Omental fat pad (tissue), 4 donors: ENCODE data around the gene PPP5C. TPM values are rescaled to one million over a fixed set of nuclear protein-coding genes. Genes with fewer than 3 reads are reported as not detected.

Experiments
- ATAC-seq: fragments of 150-250 bp; one replicate; pipeline ENCODE4 v1.9.1; 2016; ENCODE audit warnings: mild to moderate bottlenecking, moderate library complexity; ENCODE audit not compliant: low FRiP score
- DNase-seq: peaks from one replicate; pipeline ENCODE4 v3.0.0-alpha.2; 2019; ENCODE audit warnings: low spot score
- total RNA-seq, 4 donors: library from RNA; depleted of rRNA; stranded (reverse); fragments of >200 nt; gene quantifications; one replicate each; pipeline ENCODE4 v1.1.0, GENCODE V29; 2016
- TF ChIP-seq, protein P1 (sequence below), 3 donors: fragments of 450-650 bp; IDR thresholded peaks; one replicate each; pipeline ENCODE4 v1.5.1; 2016 to 2017; ENCODE audit warnings: antibody characterized with exemption in 3 of 3, mild to moderate bottlenecking in 3 of 3, moderate library complexity in 2 of 3

PPP5C gene, protein sequence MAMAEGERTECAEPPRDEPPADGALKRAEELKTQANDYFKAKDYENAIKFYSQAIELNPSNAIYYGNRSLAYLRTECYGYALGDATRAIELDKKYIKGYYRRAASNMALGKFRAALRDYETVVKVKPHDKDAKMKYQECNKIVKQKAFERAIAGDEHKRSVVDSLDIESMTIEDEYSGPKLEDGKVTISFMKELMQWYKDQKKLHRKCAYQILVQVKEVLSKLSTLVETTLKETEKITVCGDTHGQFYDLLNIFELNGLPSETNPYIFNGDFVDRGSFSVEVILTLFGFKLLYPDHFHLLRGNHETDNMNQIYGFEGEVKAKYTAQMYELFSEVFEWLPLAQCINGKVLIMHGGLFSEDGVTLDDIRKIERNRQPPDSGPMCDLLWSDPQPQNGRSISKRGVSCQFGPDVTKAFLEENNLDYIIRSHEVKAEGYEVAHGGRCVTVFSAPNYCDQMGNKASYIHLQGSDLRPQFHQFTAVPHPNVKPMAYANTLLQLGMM
- total RNA-seq = 10 to 100 TPM; 43.2 to 63.8 (median 49.5) TPM

DNA sequence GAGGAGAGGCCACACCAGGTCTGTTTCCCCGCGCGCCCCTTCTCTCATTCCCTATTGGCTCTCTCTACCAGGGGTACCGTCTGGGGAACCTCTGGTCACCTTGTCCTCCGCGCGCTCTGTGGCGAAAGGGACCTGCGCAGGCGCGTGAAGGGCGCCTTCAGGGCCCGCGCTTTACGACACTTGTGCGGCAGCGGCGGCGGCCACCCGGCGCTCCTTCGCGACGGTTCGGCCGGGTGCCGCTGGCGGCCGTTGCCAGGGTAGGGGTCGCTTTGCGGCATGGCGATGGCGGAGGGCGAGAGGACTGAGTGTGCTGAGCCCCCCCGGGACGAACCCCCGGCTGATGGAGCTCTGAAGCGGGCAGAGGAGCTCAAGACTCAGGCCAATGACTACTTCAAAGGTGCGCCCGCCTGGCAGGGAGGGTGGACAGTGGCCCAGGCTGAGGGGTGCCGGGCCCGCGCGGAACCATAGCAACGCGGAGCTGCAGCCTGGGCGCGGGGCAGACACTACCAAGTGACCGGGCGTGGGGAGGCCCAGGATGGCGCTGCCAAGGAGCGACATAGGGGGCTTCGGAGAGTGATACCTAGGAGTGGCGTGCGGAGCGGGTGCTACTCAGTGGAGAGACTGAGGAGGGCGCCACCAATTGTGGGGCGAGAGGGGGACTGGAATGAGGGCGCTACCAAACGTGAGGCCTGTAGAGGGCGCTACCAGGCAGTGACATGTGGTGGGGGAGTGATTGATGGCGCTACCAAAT is at the start of gene PPP5C:
PPP5C (plus strand) TSS at position 267 of the 751 bp plus-strand sequence; CDS start at position 277, 10 bp downstream.
- TF ChIP-seq, protein P1, sequence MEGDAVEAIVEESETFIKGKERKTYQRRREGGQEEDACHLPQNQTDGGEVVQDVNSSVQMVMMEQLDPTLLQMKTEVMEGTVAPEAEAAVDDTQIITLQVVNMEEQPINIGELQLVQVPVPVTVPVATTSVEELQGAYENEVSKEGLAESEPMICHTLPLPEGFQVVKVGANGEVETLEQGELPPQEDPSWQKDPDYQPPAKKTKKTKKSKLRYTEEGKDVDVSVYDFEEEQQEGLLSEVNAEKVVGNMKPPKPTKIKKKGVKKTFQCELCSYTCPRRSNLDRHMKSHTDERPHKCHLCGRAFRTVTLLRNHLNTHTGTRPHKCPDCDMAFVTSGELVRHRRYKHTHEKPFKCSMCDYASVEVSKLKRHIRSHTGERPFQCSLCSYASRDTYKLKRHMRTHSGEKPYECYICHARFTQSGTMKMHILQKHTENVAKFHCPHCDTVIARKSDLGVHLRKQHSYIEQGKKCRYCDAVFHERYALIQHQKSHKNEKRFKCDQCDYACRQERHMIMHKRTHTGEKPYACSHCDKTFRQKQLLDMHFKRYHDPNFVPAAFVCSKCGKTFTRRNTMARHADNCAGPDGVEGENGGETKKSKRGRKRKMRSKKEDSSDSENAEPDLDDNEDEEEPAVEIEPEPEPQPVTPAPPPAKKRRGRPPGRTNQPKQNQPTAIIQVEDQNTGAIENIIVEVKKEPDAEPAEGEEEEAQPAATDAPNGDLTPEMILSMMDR (IDR thresholded peaks at IDR 0.05) = peak in 1 of 3 donors; percentile 6
- peak; percentile 84 for ATAC-seq
- peak; percentile 65 for DNase-seq

DNA sequence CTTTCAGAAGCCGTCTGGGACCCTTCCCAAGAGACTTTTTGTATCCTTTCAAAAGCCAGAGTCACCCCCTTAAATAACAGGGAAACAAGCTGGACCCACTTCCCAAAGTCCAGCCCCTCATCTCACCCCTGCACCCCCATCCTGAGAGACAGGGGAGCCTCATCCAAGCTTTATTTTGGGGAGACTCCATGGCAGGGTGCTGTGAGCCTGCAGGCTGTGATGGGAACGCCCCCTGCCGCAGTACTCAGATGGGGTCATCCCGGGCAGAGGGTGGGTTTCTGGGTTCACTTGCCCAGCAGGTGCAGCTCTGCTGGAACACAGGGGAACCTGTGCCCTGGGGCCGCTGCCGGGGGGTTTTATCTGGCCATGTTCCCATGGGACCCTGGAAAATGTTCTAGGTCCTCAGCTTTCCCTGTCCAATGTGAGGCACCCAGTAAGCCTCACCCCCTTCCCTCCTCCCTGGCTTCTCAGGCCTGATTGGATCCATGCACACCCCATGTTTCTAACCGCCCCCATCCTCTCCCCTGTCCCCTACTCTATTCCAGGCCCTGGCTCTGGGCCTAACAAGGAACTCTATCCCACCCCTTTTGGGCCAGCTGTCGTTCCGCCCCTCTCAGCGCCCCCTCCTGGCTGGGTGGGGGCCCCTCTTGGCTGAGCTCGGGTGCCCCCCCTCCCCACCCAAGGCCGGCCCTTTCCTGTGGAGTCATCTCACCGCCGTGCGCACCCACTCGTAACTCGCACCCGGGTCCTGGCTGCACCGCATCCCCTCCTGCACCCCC is 49.0 kb upstream of the PPP5C start:
- TF ChIP-seq, protein P1 (IDR thresholded peaks at IDR 0.05) = no peak
- ATAC-seq (peak; percentile 12), DNase-seq (no peak)

DNA sequence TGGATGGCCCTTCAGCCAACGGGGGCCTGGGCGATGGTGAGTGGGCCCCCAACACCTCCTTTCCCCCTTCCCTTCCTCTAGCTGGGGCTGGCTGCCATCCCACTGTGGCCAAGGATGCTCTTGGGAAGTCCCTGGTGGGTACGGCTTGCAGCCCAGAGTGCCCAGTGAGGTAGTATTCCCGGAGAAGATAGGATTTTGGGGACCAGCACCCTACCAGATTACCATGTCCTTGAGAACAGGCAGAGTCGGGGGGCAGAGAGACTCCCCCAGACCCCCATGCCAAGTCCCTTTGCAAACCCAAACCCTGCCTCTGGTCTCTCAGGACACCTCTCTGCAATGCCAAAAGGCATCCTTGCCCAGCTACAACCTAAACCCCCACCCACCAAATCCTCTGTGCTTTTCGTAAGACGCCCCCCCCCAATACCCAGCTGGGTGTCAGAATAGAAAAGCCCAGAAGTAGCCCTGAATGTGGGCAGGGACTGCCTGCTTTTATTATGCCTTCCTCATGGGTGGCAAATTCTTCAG is 48.3 kb upstream of the PPP5C start:
- TF ChIP-seq, protein P1 (IDR thresholded peaks at IDR 0.05) = no peak
- DNase-seq (no peak), ATAC-seq (no peak)

DNA sequence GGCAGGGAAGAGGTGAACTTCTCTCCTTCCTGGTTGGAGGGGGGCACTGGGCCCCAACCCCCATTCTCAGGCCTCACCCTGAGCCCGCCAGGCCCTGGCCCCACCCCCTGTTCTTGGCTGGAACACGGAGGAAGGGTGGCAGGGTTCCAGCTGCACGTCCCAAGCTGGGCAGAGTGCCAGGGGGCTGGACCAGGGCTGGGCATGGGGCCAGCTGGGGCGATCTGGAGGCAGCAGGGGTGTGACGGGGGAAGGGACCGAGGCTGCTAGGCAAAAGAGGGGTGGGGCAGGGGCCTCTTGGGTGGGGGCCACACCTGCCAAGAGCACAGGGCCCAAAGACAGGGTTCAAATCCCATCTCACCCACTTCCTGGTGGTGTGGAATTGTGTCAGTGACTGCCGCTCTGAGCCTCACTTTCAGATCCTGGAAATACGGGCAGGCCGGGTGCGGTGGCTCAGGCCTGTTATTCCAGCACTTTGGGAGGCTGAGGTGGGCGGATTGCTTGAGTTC is 47.8 kb upstream of the PPP5C start:
- ATAC-seq (peak; percentile 69), DNase-seq (peak; percentile 98)
- TF ChIP-seq, protein P1 (IDR thresholded peaks at IDR 0.05) = no peak

DNA sequence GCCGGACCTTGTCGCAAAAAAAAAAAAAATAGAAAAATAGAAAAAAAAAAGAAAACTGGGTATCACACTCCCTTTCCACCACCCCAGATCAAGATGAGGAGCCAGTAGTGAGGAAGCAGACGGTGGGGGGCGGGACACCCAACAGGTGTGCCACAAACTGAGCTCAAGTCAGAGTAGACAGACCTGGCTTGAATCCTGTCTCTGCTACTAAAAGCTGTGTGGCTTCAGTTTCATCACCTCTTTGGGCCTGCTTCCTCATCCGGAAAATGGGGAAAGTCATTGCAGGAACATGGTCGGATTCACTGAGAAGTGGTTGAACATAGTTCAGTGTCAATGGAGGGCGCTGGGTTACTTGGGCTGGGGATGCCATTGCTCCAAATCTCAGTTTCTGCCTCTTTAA is 47.2 kb upstream of the PPP5C start:
- TF ChIP-seq, protein P1 (IDR thresholded peaks at IDR 0.05) = no peak
- DNase-seq (no peak), ATAC-seq (no peak)

DNA sequence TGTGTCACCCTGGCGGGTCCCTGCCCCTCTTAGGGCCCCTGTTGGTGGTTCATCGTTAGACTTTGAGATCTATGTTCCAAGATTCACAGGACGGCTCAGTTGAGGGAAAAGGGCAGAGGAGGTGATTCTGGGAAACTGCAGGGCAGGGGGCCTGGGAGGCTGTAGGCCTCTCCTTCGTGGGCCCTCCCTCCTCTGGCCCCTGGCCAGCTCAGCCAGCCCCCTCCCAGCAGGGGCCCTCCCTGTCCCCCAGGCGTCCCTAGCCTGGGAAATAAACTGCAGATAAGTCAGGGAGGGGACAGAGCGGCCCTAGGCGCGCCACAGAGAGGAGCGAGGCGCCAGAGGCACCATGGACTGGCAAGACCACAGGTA is 43.6 kb upstream of the PPP5C start:
- ATAC-seq (no peak), DNase-seq (no peak)
- TF ChIP-seq, protein P1 (IDR thresholded peaks at IDR 0.05) = no peak
